Hepatocyte (in vitro differentiated cells): ENCODE data around the gene RNF115.

Experiments
- CTCF ChIP-seq: fragments of 200-600 bp; sonication (generic); IDR thresholded peaks from 2 replicates; pipeline ENCODE4 v1.5.1; 2016; ENCODE audit warnings: antibody characterized with exemption, mild to moderate bottlenecking; ENCODE audit not compliant: poor library complexity
- EZH2 ChIP-seq: fragments of 200-600 bp; sonication (generic); IDR thresholded peaks from 2 replicates; pipeline ENCODE4 v1.6.1; 2016; ENCODE audit warnings: antibody characterized with exemption, mild to moderate bottlenecking, borderline replicate concordance
- EZH2phosphoT487 ChIP-seq: fragments of 200-600 bp; sonication (generic); IDR thresholded peaks from one replicate; pipeline ENCODE4 v1.6.1; 2018; ENCODE audit warnings: antibody characterized with exemption, mild to moderate bottlenecking, low read depth, moderate library complexity; ENCODE audit not compliant: unreplicated experiment, severe bottlenecking

DNA sequence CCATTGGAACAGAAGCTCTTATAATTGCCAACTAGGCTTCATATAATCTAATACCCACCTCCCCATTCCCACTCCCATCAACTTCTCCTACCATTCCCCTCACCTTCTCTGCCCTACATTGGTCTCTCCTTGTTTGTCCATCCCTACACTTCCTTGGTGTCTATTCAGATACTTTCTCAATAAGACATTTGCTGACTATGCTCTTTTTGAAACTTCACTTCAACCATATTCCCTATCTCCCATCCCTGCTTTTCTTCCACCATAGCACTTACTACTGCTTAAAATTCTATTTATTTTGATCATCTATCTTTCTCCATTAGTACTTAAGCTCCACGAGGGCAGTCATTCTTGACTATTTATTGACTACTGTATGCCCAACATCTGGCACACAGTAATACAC, 64.2 kb downstream of the RNF115 start:
- TF ChIP-seq CTCF (no peak), EZH2 (no peak), EZH2phosphoT487 (no peak)
